ENCODE results near the gene IL22RA2.

IL22RA2 gene

GRCh38 chr6:137166247-137167098 is 7.0 kb downstream of the IL22RA2 start:
- no peak for DNase-seq (ENCODE audit: low read depth)

GRCh38 chr6:137165375-137166246 is 7.8 kb downstream of the IL22RA2 start:
- no peak for DNase-seq (ENCODE audit: low read depth)

GRCh38 chr6:137163732-137164318 is 9.6 kb downstream of the IL22RA2 start:
- no peak for DNase-seq (ENCODE audit: low read depth)

- no peak for DNase-seq (ENCODE audit: low read depth)
Observed at GRCh38 chr6:137162692-137163306, 10.6 kb downstream of the IL22RA2 start.

- DNase-seq (ENCODE audit: low read depth), result no peak
Observed at GRCh38 chr6:137161949-137162348, 11.5 kb downstream of the IL22RA2 start.

GRCh38 chr6:137160763-137161162 is 12.7 kb downstream of the IL22RA2 start:
- DNase-seq (ENCODE audit: low read depth), result no peak

GRCh38 chr6:137159912-137160311 is 13.5 kb downstream of the IL22RA2 start:
- DNase-seq (ENCODE audit: low read depth), result no peak

GRCh38 chr6:137157601-137158000 is 15.8 kb downstream of the IL22RA2 start:
- no peak for DNase-seq (ENCODE audit: low read depth)

GRCh38 chr6:137156650-137157049 is 16.8 kb downstream of the IL22RA2 start:
- no peak for DNase-seq (ENCODE audit: low read depth)

GRCh38 chr6:137155830-137156229 is 17.6 kb downstream of the IL22RA2 start:
- no peak for DNase-seq (ENCODE audit: low read depth)

GRCh38 chr6:137150072-137150471 is 23.4 kb downstream of the IL22RA2 start:
- DNase-seq (ENCODE audit: low read depth), result no peak

- no peak for DNase-seq (ENCODE audit: low read depth)
Observed at GRCh38 chr6:137149035-137149393, 24.4 kb downstream of the IL22RA2 start.

- no peak for DNase-seq (ENCODE audit: low read depth)
Observed at GRCh38 chr6:137148306-137149034, 25.0 kb downstream of the IL22RA2 start.

- DNase-seq (ENCODE audit: low read depth), result no peak
Observed at GRCh38 chr6:137147195-137147594, 26.2 kb downstream of the IL22RA2 start.

GRCh38 chr6:137146206-137146605 is 27.2 kb downstream of the IL22RA2 start:
- DNase-seq (ENCODE audit: low read depth), result no peak

GRCh38 chr6:137145421-137145820 is 28.0 kb downstream of the IL22RA2 start:
- DNase-seq (ENCODE audit: low read depth), result no peak

GRCh38 chr6:137136065-137136464 is 37.4 kb downstream of the IL22RA2 start:
- no peak for DNase-seq (ENCODE audit: low read depth)

- no peak for DNase-seq (ENCODE audit: low read depth)
Observed at GRCh38 chr6:137134483-137134882, 39.0 kb downstream of the IL22RA2 start.

- no peak for DNase-seq (ENCODE audit: low read depth)
Observed at GRCh38 chr6:137133122-137133521, 40.3 kb downstream of the IL22RA2 start.

- no peak for DNase-seq (ENCODE audit: low read depth)
Observed at GRCh38 chr6:137126875-137127485, 46.5 kb downstream of the IL22RA2 start.

GRCh38 chr6:137123078-137123477 is 50.4 kb downstream of the IL22RA2 start:
- DNase-seq (ENCODE audit: low read depth), result no peak

Data from stimulated activated CD8-positive, alpha-beta memory T cell treated with anti-CD3 and anti-CD28 coated beads, Interleukin-12 subunit alpha, Interleukin-12 subunit beta, amount 100 ng/mL, for 4 hours (primary cell).